ENCODE results near the gene ISG15.

ISG15 gene

DNA sequence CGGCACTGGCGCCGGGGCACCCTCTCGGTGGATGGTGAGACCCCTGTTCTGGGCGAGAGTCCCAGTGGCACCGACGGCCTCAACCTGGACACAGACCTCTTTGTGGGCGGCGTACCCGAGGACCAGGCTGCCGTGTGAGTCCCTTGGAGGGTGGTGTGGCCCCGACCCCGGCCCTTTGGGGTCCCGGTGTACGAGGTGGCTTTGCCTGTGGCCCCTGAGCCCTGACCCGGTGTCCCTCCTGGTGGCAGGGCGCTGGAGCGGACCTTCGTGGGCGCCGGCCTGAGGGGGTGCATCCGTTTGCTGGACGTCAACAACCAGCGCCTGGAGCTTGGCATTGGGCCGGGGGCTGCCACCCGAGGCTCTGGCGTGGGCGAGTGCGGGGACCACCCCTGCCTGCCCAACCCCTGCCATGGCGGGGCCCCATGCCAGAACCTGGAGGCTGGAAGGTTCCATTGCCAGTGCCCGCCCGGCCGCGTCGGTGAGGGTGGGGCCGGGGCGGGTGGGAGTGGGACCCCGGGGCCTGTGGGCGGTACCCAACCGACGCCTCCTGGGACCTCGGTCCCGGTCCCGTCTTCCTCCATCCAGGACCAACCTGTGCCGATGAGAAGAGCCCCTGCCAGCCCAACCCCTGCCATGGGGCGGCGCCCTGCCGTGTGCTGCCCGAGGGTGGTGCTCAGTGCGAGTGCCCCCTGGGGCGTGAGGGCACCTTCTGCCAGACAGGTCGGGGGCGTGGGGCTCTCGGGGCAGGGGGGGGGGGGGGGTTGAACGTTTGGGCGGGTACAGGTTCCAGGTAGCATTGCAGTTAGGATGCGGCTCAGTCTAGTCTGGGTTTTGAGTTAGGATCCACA is 36.2 kb downstream of the ISG15 start:
- H3K4me3 ChIP-seq (ENCODE audit: low read depth, low read length) = no peak overlapping the region
- TF ChIP-seq, protein P1, sequence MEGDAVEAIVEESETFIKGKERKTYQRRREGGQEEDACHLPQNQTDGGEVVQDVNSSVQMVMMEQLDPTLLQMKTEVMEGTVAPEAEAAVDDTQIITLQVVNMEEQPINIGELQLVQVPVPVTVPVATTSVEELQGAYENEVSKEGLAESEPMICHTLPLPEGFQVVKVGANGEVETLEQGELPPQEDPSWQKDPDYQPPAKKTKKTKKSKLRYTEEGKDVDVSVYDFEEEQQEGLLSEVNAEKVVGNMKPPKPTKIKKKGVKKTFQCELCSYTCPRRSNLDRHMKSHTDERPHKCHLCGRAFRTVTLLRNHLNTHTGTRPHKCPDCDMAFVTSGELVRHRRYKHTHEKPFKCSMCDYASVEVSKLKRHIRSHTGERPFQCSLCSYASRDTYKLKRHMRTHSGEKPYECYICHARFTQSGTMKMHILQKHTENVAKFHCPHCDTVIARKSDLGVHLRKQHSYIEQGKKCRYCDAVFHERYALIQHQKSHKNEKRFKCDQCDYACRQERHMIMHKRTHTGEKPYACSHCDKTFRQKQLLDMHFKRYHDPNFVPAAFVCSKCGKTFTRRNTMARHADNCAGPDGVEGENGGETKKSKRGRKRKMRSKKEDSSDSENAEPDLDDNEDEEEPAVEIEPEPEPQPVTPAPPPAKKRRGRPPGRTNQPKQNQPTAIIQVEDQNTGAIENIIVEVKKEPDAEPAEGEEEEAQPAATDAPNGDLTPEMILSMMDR (IDR thresholded peaks at IDR 0.05; ENCODE audit: borderline replicate concordance, insufficient read depth, low read depth, low read length) = no peak

GRCh38 chr1:1050577-1051052 is 37.3 kb downstream of the ISG15 start:
- no peak overlapping the region for H3K4me3 ChIP-seq (ENCODE audit: low read depth, low read length)
- TF ChIP-seq, protein P1 (IDR thresholded peaks at IDR 0.05; ENCODE audit: borderline replicate concordance, insufficient read depth, low read depth, low read length) = no peak

DNA sequence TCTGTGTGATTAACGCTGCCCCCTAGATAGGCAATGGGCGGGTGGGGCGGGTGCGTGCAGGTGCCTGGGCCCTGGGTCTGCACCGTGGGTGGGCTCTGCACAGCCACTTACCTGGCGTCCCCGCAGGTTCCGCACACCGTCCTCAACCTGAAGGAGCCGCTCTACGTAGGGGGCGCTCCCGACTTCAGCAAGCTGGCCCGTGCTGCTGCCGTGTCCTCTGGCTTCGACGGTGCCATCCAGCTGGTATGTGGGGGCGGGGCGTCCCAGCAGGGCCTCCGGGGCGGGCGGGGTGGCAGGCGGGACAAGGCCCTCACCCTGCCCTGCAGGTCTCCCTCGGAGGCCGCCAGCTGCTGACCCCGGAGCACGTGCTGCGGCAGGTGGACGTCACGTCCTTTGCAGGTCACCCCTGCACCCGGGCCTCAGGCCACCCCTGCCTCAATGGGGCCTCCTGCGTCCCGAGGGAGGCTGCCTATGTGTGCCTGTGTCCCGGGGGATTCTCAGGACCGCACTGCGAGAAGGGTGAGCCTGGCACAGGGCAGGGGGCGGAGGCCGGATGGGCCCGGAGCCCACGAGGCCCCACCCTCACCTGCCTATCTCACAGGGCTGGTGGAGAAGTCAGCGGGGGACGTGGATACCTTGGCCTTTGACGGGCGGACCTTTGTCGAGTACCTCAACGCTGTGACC is 38.0 kb downstream of the ISG15 start:
- TF ChIP-seq, protein P1 (IDR thresholded peaks at IDR 0.05; ENCODE audit: borderline replicate concordance, insufficient read depth, low read depth, low read length) = no peak
- H3K4me3 ChIP-seq (ENCODE audit: low read depth, low read length) = no peak overlapping the region

- no peak overlapping the region for H3K4me3 ChIP-seq (ENCODE audit: low read depth, low read length)
- TF ChIP-seq, protein P1 (IDR thresholded peaks at IDR 0.05; ENCODE audit: borderline replicate concordance, insufficient read depth, low read depth, low read length) = no peak
These were observed 38.9 kb downstream of the ISG15 start for GRCh38 chr1:1052003-1052840.

GRCh38 chr1:1053022-1053421 is 39.7 kb downstream of the ISG15 start:
- H3K4me3 ChIP-seq (ENCODE audit: low read depth, low read length) = no peak overlapping the region
- TF ChIP-seq, protein P1 (IDR thresholded peaks at IDR 0.05; ENCODE audit: borderline replicate concordance, insufficient read depth, low read depth, low read length) = no peak

- H3K4me3 ChIP-seq (ENCODE audit: low read depth, low read length) = no peak overlapping the region
- TF ChIP-seq, protein P1 (IDR thresholded peaks at IDR 0.05; ENCODE audit: borderline replicate concordance, insufficient read depth, low read depth, low read length) = no peak
These were observed 40.4 kb downstream of the ISG15 start for GRCh38 chr1:1053682-1054081.

Measured in GM12875 (cell line).